Smooth muscle cell of the umbilical artery (primary cell): ENCODE measurements around the gene ANKRA2. TPM values are rescaled to one million over a fixed set of nuclear protein-coding genes. Genes with fewer than 3 reads are reported as not detected.

Experiments
- total RNA-seq: library from RNA; depleted of rRNA; stranded (reverse); fragments of >200 nt; gene quantifications from 2 replicates; pipeline ENCODE4 v1.2.3, GENCODE V29; 2014

Gene ANKRA2, protein sequence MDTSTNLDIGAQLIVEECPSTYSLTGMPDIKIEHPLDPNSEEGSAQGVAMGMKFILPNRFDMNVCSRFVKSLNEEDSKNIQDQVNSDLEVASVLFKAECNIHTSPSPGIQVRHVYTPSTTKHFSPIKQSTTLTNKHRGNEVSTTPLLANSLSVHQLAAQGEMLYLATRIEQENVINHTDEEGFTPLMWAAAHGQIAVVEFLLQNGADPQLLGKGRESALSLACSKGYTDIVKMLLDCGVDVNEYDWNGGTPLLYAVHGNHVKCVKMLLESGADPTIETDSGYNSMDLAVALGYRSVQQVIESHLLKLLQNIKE
- 17.2 and 23.8 TPM in 2 replicates for total RNA-seq

DNA sequence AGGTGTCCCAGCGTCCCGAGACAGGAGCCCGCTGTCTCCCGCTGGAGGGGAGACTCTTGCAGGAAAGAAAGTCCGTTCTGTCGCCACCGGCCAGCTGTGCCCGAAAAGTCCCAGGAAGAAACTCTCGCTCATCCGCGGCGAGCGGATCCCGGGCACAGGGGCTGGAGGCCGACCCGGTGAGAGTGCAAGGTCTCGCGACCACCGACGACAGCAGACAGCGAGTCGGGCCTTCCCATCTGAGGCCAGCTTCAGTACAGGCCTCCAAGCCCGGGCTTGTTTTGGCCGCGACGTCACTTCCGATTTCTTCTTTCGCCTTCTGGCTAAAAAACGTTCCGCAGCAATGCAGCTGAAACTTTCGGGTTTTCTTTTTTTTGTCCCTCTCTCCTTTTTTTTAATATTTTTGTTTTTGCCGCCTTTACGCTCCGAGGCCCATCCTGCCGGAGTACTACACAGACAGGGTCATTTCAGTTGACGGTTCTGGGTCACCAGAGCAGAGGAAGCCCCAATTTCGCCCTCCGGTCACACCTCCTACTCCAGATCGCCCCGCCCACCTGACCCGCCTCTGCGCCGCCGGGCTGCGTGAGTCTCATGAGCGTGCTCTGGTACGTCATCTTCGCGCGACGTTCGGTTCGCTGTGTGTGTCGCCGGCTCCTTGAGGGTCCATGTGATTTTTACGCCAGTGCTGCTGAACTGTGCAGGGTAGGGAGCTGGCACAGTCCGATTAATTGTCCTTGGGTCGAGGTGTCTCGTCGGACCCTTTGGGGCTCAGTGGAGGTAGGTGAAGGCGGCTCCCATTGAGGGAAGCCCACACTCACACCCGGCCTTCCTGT, at the start of gene ANKRA2, which contains the start of gene UTP15:
TSS of gene ANKRA2 (minus strand) at position 501 of the 830 bp plus-strand sequence. CDS start 2,758 bp downstream, outside the sequence.
TSS of gene UTP15 (plus strand) at position 605 of the 830 bp plus-strand sequence. CDS start 1,602 bp downstream, outside the sequence.

Other genes starting within 250 kb of the ANKRA2 start
- gene FOXD1, start 116.9 kb downstream of the ANKRA2 start, total RNA-seq: 10.7 and 39.3 TPM in 2 replicates
- 130 and 186 TPM in 2 replicates for gene BTF3, start 67.2 kb downstream of the ANKRA2 start, total RNA-seq
- 22.9 and 26.1 TPM in 2 replicates for gene UTP15, start 104 bp upstream of the ANKRA2 start, total RNA-seq
- gene ARHGEF28, start 60.6 kb upstream of the ANKRA2 start, total RNA-seq: 3.0 and 8.1 TPM in 2 replicates